Neural progenitor cell (in vitro differentiated cells): ENCODE data around the gene SLC19A1. TPM values are rescaled to one million over a fixed set of nuclear protein-coding genes. Genes with fewer than 3 reads are reported as not detected.

ENCODE experiments used
- DNase-seq: peaks from one replicate; pipeline ENCODE4 v3.0.0-alpha.2; 2016; ENCODE audit warnings: low spot score
- H2AFZ ChIP-seq: fragments of 200-600 bp; sonication (generic); replicated peaks from 2 replicates; pipeline ENCODE4 v1.6.1; 2016; ENCODE audit warnings: antibody characterized with exemption
- H3F3A ChIP-seq: fragments of 200-600 bp; sonication (generic); 2 replicates; pipeline ENCODE4 v1.6.1; 2016; ENCODE audit warnings: antibody characterized with exemption, low read depth
- H3K27ac ChIP-seq: fragments of 200-600 bp; sonication (generic); 2 replicates; pipeline ENCODE4 v1.5.1; 2016; ENCODE audit warnings: mild to moderate bottlenecking
- H3K27me3 ChIP-seq: fragments of 200-600 bp; sonication (generic); 2 replicates; pipeline ENCODE4 v1.6.1; 2016; ENCODE audit warnings: mild to moderate bottlenecking, moderate library complexity
- H3K36me3 ChIP-seq: fragments of 200-600 bp; sonication (generic); 2 replicates; pipeline ENCODE4 v1.5.1; 2016
- H3K4me1 ChIP-seq: fragments of 200-600 bp; sonication (generic); 2 replicates; pipeline ENCODE4 v1.6.1; 2016; ENCODE audit warnings: mixed run types
- H3K4me2 ChIP-seq: fragments of 200-600 bp; sonication (generic); 2 replicates; pipeline ENCODE4 v1.6.1; 2016
- H3K4me3 ChIP-seq: fragments of 200-600 bp; sonication (generic); 2 replicates; pipeline ENCODE4 v1.5.1; 2016
- H3K79me2 ChIP-seq: fragments of 200-600 bp; sonication (generic); 2 replicates; pipeline ENCODE4 v1.6.1; 2016; ENCODE audit warnings: low read depth
- H3K9ac ChIP-seq: fragments of 200-600 bp; sonication (generic); 2 replicates; pipeline ENCODE4 v1.6.1; 2016
- H3K9me3 ChIP-seq: fragments of 200-600 bp; sonication (generic); 2 replicates; pipeline ENCODE4 v1.5.1; 2016; ENCODE audit warnings: low read depth
- H4K20me1 ChIP-seq: fragments of 200-600 bp; sonication (generic); 2 replicates; pipeline ENCODE4 v1.6.1; 2016; ENCODE audit warnings: low read depth
- H3K27ac Mint-ChIP-seq: 3 replicates; pipeline ENCODE4 v1.8.0; 2021; ENCODE audit warnings: mixed read lengths
- H3K27me3 Mint-ChIP-seq: 2 replicates; pipeline ENCODE4 v1.8.0; 2022; ENCODE audit warnings: low read depth, mild to moderate bottlenecking, inconsistent platforms, moderate library complexity, mixed read lengths; ENCODE audit not compliant: insufficient read depth
- H3K36me3 Mint-ChIP-seq: 3 replicates; pipeline ENCODE4 v1.8.0; 2021; ENCODE audit warnings: mixed read lengths
- H3K4me1 Mint-ChIP-seq: 3 replicates; pipeline ENCODE4 v1.8.0; 2021; ENCODE audit warnings: mixed read lengths
- H3K4me3 Mint-ChIP-seq: 3 replicates; pipeline ENCODE4 v1.8.0; 2021; ENCODE audit warnings: mild to moderate bottlenecking, moderate library complexity, mixed read lengths
- H3K9me3 Mint-ChIP-seq: 3 replicates; pipeline ENCODE4 v1.8.0; 2020; ENCODE audit warnings: mixed read lengths
- EZH2 ChIP-seq: fragments of 200-600 bp; sonication (generic); IDR thresholded peaks from 2 replicates; pipeline ENCODE4 v1.6.1; 2017; ENCODE audit warnings: antibody characterized with exemption, mild to moderate bottlenecking, moderate library complexity
- EZH2phosphoT487 ChIP-seq: fragments of 200-600 bp; sonication (generic); IDR thresholded peaks from 2 replicates; pipeline ENCODE4 v1.6.1; 2017; ENCODE audit warnings: antibody characterized with exemption
- total RNA-seq: library from RNA; depleted of rRNA; stranded (reverse); fragments of >200 nt; gene quantifications from 2 replicates; pipeline ENCODE4 v1.2.3, GENCODE V29; 2015; ENCODE audit warnings: low replicate concordance
- TF ChIP-seq, protein P1 (sequence below): fragments of 200-600 bp; sonication (generic); IDR thresholded peaks from 2 replicates; pipeline ENCODE4 v1.5.1; 2017; ENCODE audit warnings: antibody characterized with exemption, mild to moderate bottlenecking

SLC19A1 gene
- total RNA-seq, 1 donor from 2014 or later, result 7.7 TPM

- DNase-seq, result no peak
- Histone ChIP-seq H3K4me2 (no peak overlapping the region), H3K27ac (no peak overlapping the region), H3K36me3 (no peaks in the 10 kb centered on the region), H3K79me2 (no peaks in the 10 kb centered on the region), H3K4me1 (peaks cover 3% of the 10 kb centered on the region), H3K9ac (no peak overlapping the region), H3K4me3 (no peak overlapping the region), H4K20me1 (no peaks in the 10 kb centered on the region), H2AFZ (no peak overlapping the region), H3F3A (no peaks in the 10 kb centered on the region), H3K27me3 (no peaks in the 10 kb centered on the region), H3K9me3 (no peaks in the 10 kb centered on the region)
- H3K4me1 Mint-ChIP-seq, result peaks cover 20% of the 10 kb centered on the region
- TF ChIP-seq EZH2phosphoT487, result no peak
- no peak for TF ChIP-seq EZH2
- TF ChIP-seq, protein P1, sequence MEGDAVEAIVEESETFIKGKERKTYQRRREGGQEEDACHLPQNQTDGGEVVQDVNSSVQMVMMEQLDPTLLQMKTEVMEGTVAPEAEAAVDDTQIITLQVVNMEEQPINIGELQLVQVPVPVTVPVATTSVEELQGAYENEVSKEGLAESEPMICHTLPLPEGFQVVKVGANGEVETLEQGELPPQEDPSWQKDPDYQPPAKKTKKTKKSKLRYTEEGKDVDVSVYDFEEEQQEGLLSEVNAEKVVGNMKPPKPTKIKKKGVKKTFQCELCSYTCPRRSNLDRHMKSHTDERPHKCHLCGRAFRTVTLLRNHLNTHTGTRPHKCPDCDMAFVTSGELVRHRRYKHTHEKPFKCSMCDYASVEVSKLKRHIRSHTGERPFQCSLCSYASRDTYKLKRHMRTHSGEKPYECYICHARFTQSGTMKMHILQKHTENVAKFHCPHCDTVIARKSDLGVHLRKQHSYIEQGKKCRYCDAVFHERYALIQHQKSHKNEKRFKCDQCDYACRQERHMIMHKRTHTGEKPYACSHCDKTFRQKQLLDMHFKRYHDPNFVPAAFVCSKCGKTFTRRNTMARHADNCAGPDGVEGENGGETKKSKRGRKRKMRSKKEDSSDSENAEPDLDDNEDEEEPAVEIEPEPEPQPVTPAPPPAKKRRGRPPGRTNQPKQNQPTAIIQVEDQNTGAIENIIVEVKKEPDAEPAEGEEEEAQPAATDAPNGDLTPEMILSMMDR, result no peak
- H3K9me3 Mint-ChIP-seq, result no peaks in the 10 kb centered on the region
- no peaks in the 10 kb centered on the region for H3K36me3 Mint-ChIP-seq
- H3K27me3 Mint-ChIP-seq, result peaks cover 15% of the 10 kb centered on the region
- peak overlapping the region; percentile 25 for H3K27ac Mint-ChIP-seq
- peak overlapping the region; percentile 46 for H3K4me3 Mint-ChIP-seq
These were observed 6.7 kb upstream of the SLC19A1 start for GRCh38 chr21:45548711-45549491.

- TF ChIP-seq EZH2phosphoT487, result no peak
- TF ChIP-seq, protein P1, result no peak
- TF ChIP-seq EZH2, result no peak
- H3K4me1 Mint-ChIP-seq, result peaks cover 21% of the 10 kb centered on the region
- Histone ChIP-seq H3K4me2 (no peak overlapping the region), H4K20me1 (no peaks in the 10 kb centered on the region), H3F3A (no peaks in the 10 kb centered on the region), H2AFZ (no peak overlapping the region), H3K79me2 (no peaks in the 10 kb centered on the region), H3K27me3 (no peaks in the 10 kb centered on the region), H3K4me3 (no peak overlapping the region), H3K27ac (no peak overlapping the region), H3K9me3 (no peaks in the 10 kb centered on the region), H3K36me3 (no peaks in the 10 kb centered on the region), H3K4me1 (peaks cover 15% of the 10 kb centered on the region), H3K9ac (no peak overlapping the region)
- no peak overlapping the region for H3K4me3 Mint-ChIP-seq
- peaks cover 15% of the 10 kb centered on the region for H3K27me3 Mint-ChIP-seq
- no peaks in the 10 kb centered on the region for H3K36me3 Mint-ChIP-seq
- H3K27ac Mint-ChIP-seq, result no peak overlapping the region
- no peaks in the 10 kb centered on the region for H3K9me3 Mint-ChIP-seq
- no peak for DNase-seq
These were observed 5.3 kb upstream of the SLC19A1 start for GRCh38 chr21:45547545-45547900.

DNA sequence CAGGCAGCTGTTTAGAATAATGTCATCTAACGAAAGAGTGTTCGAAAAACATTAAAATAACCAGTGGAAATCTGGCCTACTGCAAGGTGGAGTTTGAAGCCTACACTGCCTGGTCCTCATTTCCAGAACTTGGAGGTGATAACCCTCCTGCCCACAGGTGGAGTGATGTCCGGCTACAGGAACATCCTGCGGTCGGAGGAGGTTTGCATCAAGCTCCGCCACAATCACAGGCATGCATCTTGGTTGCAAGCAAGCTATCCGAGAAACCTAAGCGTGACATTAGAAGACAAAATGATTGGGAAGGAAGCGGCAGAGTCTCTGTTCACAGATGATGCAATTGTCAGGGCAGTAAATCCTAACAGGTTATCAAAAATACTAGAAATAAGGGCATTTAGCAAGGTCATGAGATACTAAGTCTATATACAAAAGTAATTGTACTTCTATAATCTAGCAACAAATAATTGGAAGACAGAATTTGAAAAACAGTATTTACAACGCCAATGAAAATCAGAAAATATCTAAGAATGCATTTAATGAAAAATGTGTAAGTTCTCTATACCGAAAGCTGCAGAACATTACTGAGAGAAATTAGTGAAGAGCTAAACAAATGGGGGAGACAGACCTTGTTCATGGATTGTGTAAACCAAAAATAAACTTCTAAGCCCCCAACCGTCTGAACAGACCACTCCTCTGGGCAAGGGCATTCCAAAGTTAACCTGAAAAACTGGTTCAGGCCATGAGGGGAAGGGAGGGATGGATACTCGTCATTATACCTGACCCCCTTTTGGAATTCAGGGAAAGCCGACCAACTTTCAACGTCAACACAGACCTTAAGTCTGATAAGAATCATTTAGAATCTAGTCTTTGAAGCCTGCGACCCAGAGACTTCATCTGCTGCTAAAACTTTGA is 4.7 kb upstream of the SLC19A1 start:
- no peaks in the 10 kb centered on the region for H4K20me1 ChIP-seq
- DNase-seq, result no peak

More for the DNA sequence above, 4.7 kb upstream of the SLC19A1 start:
- Histone ChIP-seq H3K9me3 (no peaks in the 10 kb centered on the region), H3K27ac (no peak overlapping the region), H3K4me1 (peaks cover 15% of the 10 kb centered on the region), H3K9ac (no peak overlapping the region), H3K4me3 (no peak overlapping the region), H3K36me3 (no peaks in the 10 kb centered on the region), H3F3A (no peaks in the 10 kb centered on the region), H2AFZ (no peak overlapping the region), H3K4me2 (no peak overlapping the region), H3K27me3 (no peaks in the 10 kb centered on the region), H3K79me2 (peaks cover under 1% of the 10 kb centered on the region)
- no peak overlapping the region for H3K27ac Mint-ChIP-seq
- TF ChIP-seq, protein P1, result no peak
- no peak for TF ChIP-seq EZH2phosphoT487
- no peak for TF ChIP-seq EZH2
- H3K9me3 Mint-ChIP-seq, result no peaks in the 10 kb centered on the region
- H3K4me1 Mint-ChIP-seq, result peaks cover 19% of the 10 kb centered on the region
- H3K27me3 Mint-ChIP-seq, result peaks cover 15% of the 10 kb centered on the region
- H3K36me3 Mint-ChIP-seq, result no peaks in the 10 kb centered on the region
- no peak overlapping the region for H3K4me3 Mint-ChIP-seq
